Inflammatory macrophage treated with lipopolysaccharide for 4 hours (primary cell): Measurements from ENCODE around the gene TLNRD1.

Source experiments
- DNase-seq: peaks from one replicate; pipeline ENCODE4 v3.0.0-alpha.2; 2020

Gene TLNRD1

GRCh38 chr15:80978685-80979329 lies 21.9 kb upstream of the TLNRD1 start:
- DNase-seq, result no peak

DNA sequence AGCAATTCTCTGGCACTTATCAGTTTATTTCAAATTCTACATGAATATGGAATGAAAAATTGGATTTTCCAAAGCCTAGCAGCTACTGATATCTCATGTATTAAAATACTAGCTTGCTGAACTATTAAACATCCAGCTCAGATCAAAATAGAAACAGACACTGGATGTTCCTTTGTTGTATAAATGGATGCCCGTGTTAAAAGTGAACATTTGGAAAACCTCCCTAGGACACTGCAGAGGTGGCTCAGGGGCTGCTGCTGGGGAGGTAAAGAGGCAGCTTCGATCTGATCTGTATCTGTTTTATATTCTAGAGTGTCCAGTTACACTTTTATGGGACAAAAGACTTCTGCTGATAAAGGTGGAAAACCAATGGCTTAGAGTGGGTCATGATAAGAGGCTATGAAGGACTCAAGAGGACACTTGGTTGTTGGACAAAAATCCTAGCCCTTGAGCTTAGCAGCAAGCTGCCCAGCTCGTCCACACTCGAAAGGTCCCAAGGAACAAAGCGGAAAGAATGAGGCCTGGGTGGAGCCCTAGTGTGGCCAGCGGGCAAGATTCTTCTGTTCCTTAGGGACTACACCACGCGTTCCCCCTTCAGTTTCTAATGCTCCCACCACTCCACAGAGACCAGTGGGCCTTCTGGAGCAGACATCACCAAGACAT lies 21.1 kb upstream of the TLNRD1 start:
- DNase-seq, result no peak

- DNase-seq, result peak; percentile 54
Measured at GRCh38 chr15:80982205-80982604, 18.5 kb upstream of the TLNRD1 start.

DNA sequence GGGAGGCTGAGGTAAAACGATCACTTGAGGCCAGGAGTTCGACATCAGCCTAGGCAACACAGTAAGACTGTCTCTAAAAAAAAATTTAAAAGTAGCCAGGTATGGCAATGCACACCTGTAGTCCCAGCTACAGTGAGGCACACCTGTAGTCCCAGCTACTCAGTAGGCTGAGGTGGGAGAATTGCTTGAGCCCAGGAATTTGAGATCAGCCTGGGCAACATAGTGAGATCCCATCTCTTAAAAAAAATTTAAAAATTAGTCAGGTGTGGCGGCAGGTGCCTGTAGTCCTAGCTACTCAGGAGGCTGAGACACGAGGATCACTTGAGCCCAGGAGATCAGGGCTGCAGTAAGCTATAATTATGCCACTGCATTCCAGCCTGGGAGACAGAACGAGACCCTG lies 17.9 kb upstream of the TLNRD1 start:
- DNase-seq, result no peak

DNA sequence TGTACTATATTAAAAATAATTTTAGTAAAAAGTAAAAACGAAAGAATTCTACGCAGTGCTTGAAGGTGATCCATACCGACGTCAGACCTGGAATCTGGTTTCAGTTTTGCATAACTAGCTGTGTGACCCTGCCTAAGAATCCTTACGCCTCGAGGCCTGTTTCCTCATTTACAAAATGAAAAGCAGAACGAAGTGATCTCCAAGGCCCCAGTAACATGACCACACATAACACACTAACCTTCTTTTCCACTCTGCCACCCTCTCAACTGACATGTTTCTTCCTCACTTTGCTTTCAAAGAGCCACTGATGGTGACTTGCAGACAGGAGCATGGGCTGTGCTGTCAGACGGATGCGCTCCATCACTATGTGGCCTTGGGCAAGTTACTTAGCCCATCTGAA lies 15.9 kb upstream of the TLNRD1 start:
- peak; percentile 97 for DNase-seq

GRCh38 chr15:80985981-80986380 lies 14.7 kb upstream of the TLNRD1 start:
- DNase-seq, result no peak

DNA sequence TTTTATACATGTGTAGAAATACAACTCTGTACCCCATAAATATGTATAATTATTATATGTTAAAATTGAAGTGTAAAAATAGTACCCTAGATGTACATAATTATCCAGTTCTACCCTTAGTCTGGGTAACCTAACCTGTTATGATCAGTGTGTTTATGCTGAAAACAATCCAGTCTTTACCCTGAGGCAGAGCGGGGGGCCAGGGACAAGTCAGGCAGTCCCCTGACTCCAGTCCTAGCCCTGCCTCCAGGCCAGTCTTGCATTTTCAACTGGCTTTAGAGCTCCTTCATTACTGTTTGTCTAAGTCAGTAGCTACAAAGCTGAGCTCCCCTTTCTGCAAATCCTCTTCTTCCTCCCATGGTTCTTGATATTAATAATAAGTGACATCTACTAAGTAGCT lies 14.2 kb upstream of the TLNRD1 start:
- no peak for DNase-seq

DNA sequence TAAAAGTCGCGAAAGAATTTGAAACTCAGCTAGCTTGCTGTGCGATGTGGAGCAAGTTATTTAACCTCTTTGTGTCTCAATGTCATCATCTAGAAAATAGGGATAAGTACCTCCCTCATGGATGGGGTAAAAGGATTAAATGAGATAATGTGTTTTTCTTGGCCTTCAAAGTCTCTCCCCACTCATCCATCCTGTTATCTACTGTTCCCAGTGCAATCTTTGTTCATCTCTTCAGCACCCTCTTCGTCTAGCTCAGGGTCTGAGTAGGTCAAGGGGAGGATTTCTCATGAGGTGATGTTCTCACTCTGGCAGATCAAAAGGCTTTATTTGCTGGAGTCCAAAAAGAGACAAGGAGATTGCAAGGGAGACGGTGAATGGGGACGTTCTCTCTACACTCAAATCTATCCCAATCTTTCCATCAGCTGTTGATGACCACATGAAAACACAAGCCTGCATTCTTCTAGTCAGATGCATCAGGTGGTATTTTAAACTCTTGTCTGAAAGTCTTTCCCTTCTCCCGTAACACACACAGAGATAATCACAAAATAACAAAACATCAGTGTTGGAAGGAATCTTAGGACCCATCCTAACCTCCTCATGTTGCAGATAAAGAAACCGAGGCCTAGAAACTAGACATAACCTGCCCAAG lies 12.5 kb upstream of the TLNRD1 start:
- DNase-seq, result no peak

DNA sequence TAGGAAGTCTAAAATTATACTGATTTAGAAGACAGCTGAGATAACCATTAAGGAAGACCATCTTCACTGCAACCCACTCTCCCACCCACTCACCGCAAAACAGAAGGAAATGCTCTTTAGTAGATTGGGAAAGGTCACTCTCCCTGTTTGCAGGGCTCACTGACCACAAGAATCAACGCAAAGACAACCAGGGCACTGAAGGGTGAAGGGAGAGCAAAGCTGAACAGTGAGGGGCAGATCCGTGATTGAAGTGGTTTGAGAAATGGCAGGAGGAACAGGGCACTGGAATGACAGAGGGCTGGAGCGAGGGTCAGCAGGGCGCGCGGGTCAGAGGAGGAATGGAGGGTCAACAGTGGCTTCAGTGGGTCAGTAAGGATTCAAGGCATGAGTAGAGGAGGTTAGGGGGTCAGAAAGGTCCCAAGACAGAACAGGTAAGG lies 11.6 kb upstream of the TLNRD1 start:
- DNase-seq, result peak; percentile 74

GRCh38 chr15:80989518-80990478 lies 10.9 kb upstream of the TLNRD1 start, which contains the start of gene MESD:
Gene MESD, minus strand, starts transcription at chr15:80989819. Its CDS starts 28 bp downstream, at chr15:80989791.
- peak; percentile 96 for DNase-seq

DNA sequence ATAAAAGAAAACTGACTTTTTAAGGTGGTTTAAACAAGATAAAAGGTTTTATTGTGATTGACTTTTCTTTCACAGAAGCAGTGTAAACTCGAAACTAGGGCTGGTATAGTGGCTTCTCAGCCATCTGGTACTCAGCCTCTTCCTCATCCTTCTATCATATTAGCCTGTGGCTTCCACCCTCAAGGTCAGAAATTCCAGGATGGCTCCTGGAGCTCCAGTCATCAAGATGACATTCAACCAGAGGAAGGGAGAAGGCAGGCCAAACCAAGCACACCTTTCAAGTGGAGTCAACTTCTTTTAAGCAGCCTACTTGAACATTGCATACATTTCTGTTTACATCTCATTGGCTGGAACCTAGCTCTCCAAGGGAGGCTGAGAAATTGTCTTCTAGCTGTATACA lies 9.8 kb upstream of the TLNRD1 start:
- no peak for DNase-seq

GRCh38 chr15:80991421-80991820 lies 9.3 kb upstream of the TLNRD1 start:
- DNase-seq, result peak; percentile 90

GRCh38 chr15:80992006-80992405 lies 8.7 kb upstream of the TLNRD1 start:
- DNase-seq, result peak; percentile 77

GRCh38 chr15:80992441-80992840 lies 8.3 kb upstream of the TLNRD1 start:
- no peak for DNase-seq

DNA sequence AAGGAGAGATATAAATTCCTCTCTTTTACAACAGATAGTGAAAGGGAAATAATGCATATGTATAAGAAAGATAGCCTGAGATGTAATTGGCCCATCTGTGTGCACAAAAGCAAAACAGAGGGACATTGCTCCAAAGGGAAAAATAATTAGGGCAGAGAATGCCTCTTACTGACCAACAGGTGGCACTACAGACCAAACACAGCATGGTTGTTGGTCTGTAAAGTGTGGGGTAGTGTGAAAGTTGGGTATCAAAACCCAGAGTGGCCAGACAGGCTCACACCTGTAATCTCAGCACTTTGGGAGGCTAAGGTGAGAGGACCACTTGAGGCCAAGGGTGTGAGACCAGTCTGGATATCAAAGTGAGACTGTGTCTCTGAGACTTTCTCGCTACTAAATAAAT lies 4.5 kb upstream of the TLNRD1 start:
- DNase-seq, result peak; percentile 42

GRCh38 chr15:80997692-80998091 lies 3.0 kb upstream of the TLNRD1 start:
- no peak for DNase-seq

- DNase-seq, result no peak
Measured at GRCh38 chr15:80998251-80998650, 2.5 kb upstream of the TLNRD1 start.

DNA sequence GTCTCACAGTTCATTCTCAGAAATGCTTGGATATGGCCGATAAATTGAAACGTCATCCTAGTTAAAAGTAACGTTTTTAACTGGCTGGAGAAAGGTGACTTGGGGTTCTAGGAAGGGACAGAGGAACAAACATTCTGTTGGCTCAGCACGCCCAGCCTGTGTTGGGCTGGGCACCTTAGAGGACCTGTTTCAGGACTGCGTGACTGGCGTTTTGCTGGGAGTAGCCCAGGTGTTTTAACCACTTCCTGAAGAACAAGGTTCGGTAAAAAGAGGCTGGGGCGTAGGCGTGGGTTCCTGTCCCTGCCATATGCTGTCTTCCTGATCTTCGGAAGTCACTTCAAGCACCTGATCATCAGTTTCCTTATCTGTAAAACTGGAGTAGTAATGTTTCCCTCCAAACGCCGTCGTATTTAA lies 1.1 kb upstream of the TLNRD1 start:
- DNase-seq, result peak; percentile 26

- peak; percentile 33 for DNase-seq
Measured at GRCh38 chr15:81000144-81000623, 539 bp upstream of the TLNRD1 start.

GRCh38 chr15:81001152-81002008 lies 657 bp downstream of the TLNRD1 start:
- DNase-seq, result peak; percentile 79

DNA sequence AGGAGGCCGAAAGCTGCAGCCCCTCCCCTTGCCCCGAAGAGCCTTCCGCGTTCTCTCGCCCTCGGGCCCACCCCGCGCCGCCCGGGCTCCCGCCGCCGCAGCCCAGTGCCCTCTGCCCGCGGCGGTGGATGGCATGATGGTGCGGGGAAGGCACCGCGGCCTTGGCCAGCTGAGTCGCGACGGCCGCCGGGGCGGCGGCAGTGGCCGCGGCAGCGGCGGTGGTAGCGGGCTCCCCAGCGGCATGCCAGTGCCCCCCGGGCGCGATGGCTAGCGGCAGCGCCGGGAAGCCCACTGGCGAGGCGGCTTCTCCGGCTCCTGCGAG lies 1.2 kb downstream of the TLNRD1 start:
- no peak for DNase-seq
